Lower lobe of right lung (tissue), 2 donors: ENCODE data around the gene DOC2A. TPM values are rescaled to one million over a fixed set of nuclear protein-coding genes. Genes with fewer than 3 reads are reported as not detected.

Experiments
- ATAC-seq, 2 donors: fragments of 200-7000 bp; cut with Tn5 transposase; one replicate each; pipeline ENCODE4 v1.9.1; 2020 to 2022; ENCODE audit warnings: mild to moderate bottlenecking in 2 of 2, moderate library complexity in 2 of 2
- DNase-seq: peaks from one replicate; pipeline ENCODE4 v3.0.0-alpha.2; 2020
- H3K27ac ChIP-seq: fragments of 200-600 bp; one replicate; pipeline ENCODE4 v1.8.0; 2022
- H3K27me3 ChIP-seq: fragments of 200-600 bp; one replicate; pipeline ENCODE4 v1.8.0; 2022; ENCODE audit warnings: low read depth
- H3K36me3 ChIP-seq: fragments of 200-600 bp; one replicate; pipeline ENCODE4 v1.8.0; 2022; ENCODE audit warnings: mild to moderate bottlenecking
- H3K4me1 ChIP-seq: fragments of 200-600 bp; one replicate; pipeline ENCODE4 v1.8.0; 2022
- H3K4me3 ChIP-seq: fragments of 200-600 bp; one replicate; pipeline ENCODE4 v1.8.0; 2022; ENCODE audit warnings: mild to moderate bottlenecking
- H3K9me3 ChIP-seq: fragments of 200-600 bp; one replicate; pipeline ENCODE4 v1.8.0; 2022
- CTCF ChIP-seq: fragments of 200-600 bp; IDR thresholded peaks from one replicate; pipeline ENCODE4 v1.8.0; 2022; ENCODE audit warnings: antibody characterized with exemption, mild to moderate bottlenecking
- intact Hi-C: fragments of 100-400 bp; cut with DNase I; formaldehyde crosslinking; loops from one replicate; pipeline ENCODE4 v1.11.0; 2022
- total RNA-seq: library from RNA; stranded (reverse); fragmentation: NEBNext Ultra II Directional; extraction: Animal tissue kit (Norgen Biotek cat#: 25700); gene quantifications from one replicate; pipeline ENCODE4 v1.2.1, GENCODE V29; 2021
- donor health status: DM: no; HTN: yes; CAD: no; lungs with severe emphysema.

The DOC2A gene
- total RNA-seq, 1 donor from 2014 or later = 6.4 TPM

- Histone ChIP-seq H3K4me1 (peaks cover 45% of the 10 kb centered on the region), H3K9me3 (no peaks in the 10 kb centered on the region), H3K27ac (no peak overlapping the region), H3K4me3 (no peak overlapping the region), H3K36me3 (peaks cover 97% of the 10 kb centered on the region), H3K27me3 (no peaks in the 10 kb centered on the region)
- DNase-seq (peak; percentile 44), ATAC-seq (no peak)
- intact Hi-C loops = no loop called here
- no peak for TF ChIP-seq CTCF
These were observed 24.6 kb downstream of the DOC2A start for GRCh38 chr16:29986231-29986630.

GRCh38 chr16:29985271-29985811 is 25.5 kb downstream of the DOC2A start:
- Histone ChIP-seq H3K4me1 (peaks cover 36% of the 10 kb centered on the region), H3K4me3 (no peak overlapping the region), H3K9me3 (no peaks in the 10 kb centered on the region), H3K27ac (peak overlapping the region; percentile 38), H3K36me3 (peaks cover 97% of the 10 kb centered on the region), H3K27me3 (no peaks in the 10 kb centered on the region)
- DNase-seq (peak; percentile 43), ATAC-seq (no peak)
- TF ChIP-seq CTCF = no peak
- intact Hi-C loops = no loop called here

- DNase-seq (no peak), ATAC-seq (no peak)
- peaks cover 97% of the 10 kb centered on the region for H3K36me3 ChIP-seq
- no peak overlapping the region for H3K4me3 ChIP-seq
- intact Hi-C loops = no loop called here
- H3K9me3 ChIP-seq = no peaks in the 10 kb centered on the region
- no peaks in the 10 kb centered on the region for H3K27me3 ChIP-seq
- peak overlapping the region; percentile 38 for H3K27ac ChIP-seq
- TF ChIP-seq CTCF = no peak
- peaks cover 35% of the 10 kb centered on the region for H3K4me1 ChIP-seq
These were observed 26.1 kb downstream of the DOC2A start for GRCh38 chr16:29984764-29985147.

GRCh38 chr16:29984137-29984763 is 26.6 kb downstream of the DOC2A start:
- Histone ChIP-seq H3K4me3 (no peak overlapping the region), H3K36me3 (peaks cover 97% of the 10 kb centered on the region), H3K27me3 (no peaks in the 10 kb centered on the region), H3K27ac (peak overlapping the region; percentile 44), H3K9me3 (no peaks in the 10 kb centered on the region), H3K4me1 (peaks cover 35% of the 10 kb centered on the region)
- DNase-seq = peak; percentile 70
- peak; percentile 68 to 70 for ATAC-seq
- intact Hi-C loops = no loop called here
- no peak for TF ChIP-seq CTCF

- H3K27me3 ChIP-seq = no peaks in the 10 kb centered on the region
- H3K36me3 ChIP-seq = peaks cover 100% of the 10 kb centered on the region
- DNase-seq = peak; percentile 41
- intact Hi-C loops = no loop called here
- ATAC-seq = peak in 1 of 2 donors; percentile 23
- H3K9me3 ChIP-seq = no peaks in the 10 kb centered on the region
- peak overlapping the region; percentile 44 for H3K27ac ChIP-seq
- no peak for TF ChIP-seq CTCF
- H3K4me3 ChIP-seq = no peak overlapping the region
- H3K4me1 ChIP-seq = peaks cover 35% of the 10 kb centered on the region
These were observed 27.2 kb downstream of the DOC2A start for GRCh38 chr16:29983420-29984136.
